Cardiac septum (tissue), 1 donor: ENCODE results near the gene CEMIP2. TPM values are rescaled to one million over a fixed set of nuclear protein-coding genes. Genes with fewer than 3 reads are reported as not detected.
"Not testable (repeated sequence)": the region's sequence is repeated elsewhere in the genome, so short reads cannot be mapped to it uniquely, and the experiment has no call there.

Experiments
- DNase-seq: peaks from one replicate; pipeline ENCODE4 v3.0.0-alpha.2; 2020; ENCODE audit warnings: low spot score
- intact Hi-C: fragments of 100-400 bp; cut with DNase I; formaldehyde crosslinking; loops from one replicate; pipeline ENCODE4 v1.14.0; 2022
- long read RNA-seq: library from polyadenylated mRNA; unstranded; transcript quantifications from one replicate; pipeline ENCODE4 v2.0.0, GENCODE V29; 2021
- total RNA-seq: library from RNA; stranded (reverse); fragmentation: NEBNext Ultra II Directional; extraction: Animal tissue kit (Norgen Biotek cat#: 25700); gene quantifications from one replicate; pipeline ENCODE4 v1.2.1, GENCODE V29; 2021
- donor health status: DM: no; HTN: no; CAD: no.

CEMIP2 gene
- total RNA-seq, result 11.2 TPM
- long read RNA-seq, full-length matches to known transcripts, result 1 of 3 reads
- long read RNA-seq, partial matches to known transcripts, result 1 of 3 reads
- long read RNA-seq, other reads (novel, unspliced or antisense), result 1 of 3 reads

- intact Hi-C loops, result loop anchor here (5.0 to 10.0 kb wide), 2 partner anchors 64 to 144 kb away; partner anchors contain the start of genes ABHD17B and C9orf85
- peak; percentile 97 for DNase-seq
Measured at GRCh38 chr9:71768388-71769174, at the start of gene CEMIP2. CEMIP2 (minus strand) TSS chr9:71768513; CDS start chr9:71750373, 18,140 bp downstream.

- intact Hi-C loops, result no loop called here
- DNase-seq, result no peak
Measured at GRCh38 chr9:71816916-71817451, 48.7 kb upstream of the CEMIP2 start.

GRCh38 chr9:71814815-71815214, 46.5 kb upstream of the CEMIP2 start:
- intact Hi-C loops, result no loop called here
- DNase-seq, result no peak

- intact Hi-C loops, result no loop called here
- DNase-seq, result no peak
Measured at GRCh38 chr9:71814226-71814625, 45.9 kb upstream of the CEMIP2 start.

- DNase-seq, result no peak
- intact Hi-C loops, result no loop called here
Measured at GRCh38 chr9:71812385-71812784, 44.1 kb upstream of the CEMIP2 start.

GRCh38 chr9:71808068-71808467, 39.8 kb upstream of the CEMIP2 start:
- DNase-seq, result no peak
- intact Hi-C loops, result loop anchor here (10.0 kb wide), 1 partner anchor 467 kb away; no protein-coding TSS in a partner anchor

- intact Hi-C loops, result loop anchor here (2.0 to 10.0 kb wide), 2 partner anchors 218 to 468 kb away; no protein-coding TSS in a partner anchor
- no peak for DNase-seq
Measured at GRCh38 chr9:71806901-71807307, 38.6 kb upstream of the CEMIP2 start.

- intact Hi-C loops, result loop anchor here (10.0 kb wide), 1 partner anchor 470 kb away; no protein-coding TSS in a partner anchor
Measured at GRCh38 chr9:71805096-71805495, 36.8 kb upstream of the CEMIP2 start.

GRCh38 chr9:71801826-71802225, 33.5 kb upstream of the CEMIP2 start:
- intact Hi-C loops, result loop anchor here (10.0 kb wide), 1 partner anchor 473 kb away; no protein-coding TSS in a partner anchor
- DNase-seq, result no peak

More at GRCh38 chr9:71805096-71805495, 36.8 kb upstream of the CEMIP2 start:
- not testable (repeated sequence) for DNase-seq

GRCh38 chr9:71797266-71797665, 29.0 kb upstream of the CEMIP2 start:
- intact Hi-C loops, result no loop called here
- no peak for DNase-seq

- DNase-seq, result no peak
- intact Hi-C loops, result no loop called here
Measured at GRCh38 chr9:71796100-71796767, 27.9 kb upstream of the CEMIP2 start.

GRCh38 chr9:71795097-71795813, 26.9 kb upstream of the CEMIP2 start:
- intact Hi-C loops, result no loop called here
- no peak for DNase-seq

GRCh38 chr9:71793386-71794105, 25.2 kb upstream of the CEMIP2 start:
- intact Hi-C loops, result no loop called here
- no peak for DNase-seq

- intact Hi-C loops, result no loop called here
- DNase-seq, result no peak
Measured at GRCh38 chr9:71791875-71792274, 23.6 kb upstream of the CEMIP2 start.

- intact Hi-C loops, result no loop called here
- no peak for DNase-seq
Measured at GRCh38 chr9:71790296-71790695, 22.0 kb upstream of the CEMIP2 start.

GRCh38 chr9:71783120-71783523, 14.8 kb upstream of the CEMIP2 start:
- intact Hi-C loops, result no loop called here
- DNase-seq, result no peak

GRCh38 chr9:71781391-71781790, 13.1 kb upstream of the CEMIP2 start:
- no peak for DNase-seq
- intact Hi-C loops, result no loop called here

- no peak for DNase-seq
- intact Hi-C loops, result no loop called here
Measured at GRCh38 chr9:71780953-71781352, 12.6 kb upstream of the CEMIP2 start.

GRCh38 chr9:71778085-71778484, 9.8 kb upstream of the CEMIP2 start:
- intact Hi-C loops, result no loop called here
- no peak for DNase-seq
